ENCODE measurements around the gene CTBP2.

CTBP2 gene

DNA sequence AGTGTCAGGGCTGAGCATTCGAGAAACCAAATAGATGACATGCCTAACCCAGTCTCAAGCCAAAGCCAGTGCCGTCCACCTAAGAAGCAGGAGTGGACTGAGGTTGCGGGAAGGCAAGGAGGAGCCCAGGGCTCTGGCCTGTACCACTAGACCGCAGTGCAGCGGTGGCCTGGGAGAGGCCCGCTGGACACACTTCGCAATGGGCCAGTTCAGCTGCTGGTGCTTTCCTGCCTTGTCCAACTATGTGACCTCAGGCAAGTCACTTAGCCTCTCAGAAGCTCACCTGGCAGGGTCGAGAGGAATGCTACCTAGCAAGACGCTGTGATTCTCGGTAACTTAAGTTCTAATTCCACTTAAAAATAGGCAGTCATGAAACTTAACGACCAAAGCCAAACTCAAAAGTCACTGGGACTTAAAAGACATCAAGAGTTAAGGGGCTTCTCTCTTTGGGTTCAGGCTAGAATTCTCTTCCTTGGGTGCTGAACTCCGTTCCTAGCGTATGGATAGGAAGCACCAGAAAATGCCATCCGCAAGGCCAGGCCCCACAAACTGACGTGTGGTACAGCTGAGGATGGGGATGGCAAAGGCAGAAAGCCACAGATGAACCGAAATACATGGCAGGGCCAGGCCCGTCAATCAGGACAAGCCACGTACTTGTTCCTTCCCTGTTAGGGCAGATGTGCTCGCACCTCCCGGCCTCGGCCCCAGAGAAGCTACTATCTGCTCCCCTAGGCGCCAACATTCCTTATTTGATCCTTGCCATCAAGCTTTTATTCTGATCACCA, 34.2 kb downstream of the CTBP2 start:
- DNase-seq (ENCODE audit: low read depth in 2 of 2): no peak

DNA sequence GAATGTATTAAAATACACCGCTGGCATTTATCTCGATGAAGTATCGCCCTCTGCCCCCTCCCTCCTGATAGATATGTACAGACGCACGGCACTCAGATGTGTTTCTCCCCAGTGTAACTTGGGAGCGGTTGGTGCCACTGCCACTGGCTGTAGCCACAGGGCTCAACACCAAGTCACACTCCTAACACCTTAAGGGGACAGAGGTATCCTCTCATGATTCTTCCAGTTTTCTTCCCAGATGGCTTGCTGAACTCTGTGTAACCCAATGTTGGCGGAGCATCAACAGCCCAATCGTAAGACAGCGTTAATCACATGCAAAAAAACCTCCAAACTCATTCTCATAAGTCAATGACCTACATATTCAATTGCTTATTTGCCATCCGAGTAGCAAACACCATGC, 35.5 kb downstream of the CTBP2 start:
- DNase-seq (ENCODE audit: low read depth in 2 of 2): no peak

DNA sequence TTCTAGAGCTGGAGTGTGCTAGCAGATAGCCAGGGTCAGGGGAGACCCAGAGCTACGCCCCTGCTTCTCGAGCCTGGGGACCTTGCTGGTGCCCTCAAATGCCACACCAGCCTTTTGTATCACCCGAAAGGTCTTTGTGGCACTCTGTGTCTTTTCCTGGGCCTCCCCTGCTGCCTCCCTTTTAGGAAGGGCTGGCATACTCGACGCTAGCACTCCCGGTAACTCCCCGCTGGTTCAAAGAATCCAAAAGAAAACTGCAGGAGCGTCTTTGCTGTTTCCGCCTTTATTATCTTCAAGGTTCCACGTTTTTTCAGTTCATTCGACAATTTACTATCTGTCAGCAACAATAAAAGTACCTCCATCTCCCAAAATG, 36.3 kb downstream of the CTBP2 start:
- DNase-seq (ENCODE audit: low read depth in 2 of 2): no peak

DNA sequence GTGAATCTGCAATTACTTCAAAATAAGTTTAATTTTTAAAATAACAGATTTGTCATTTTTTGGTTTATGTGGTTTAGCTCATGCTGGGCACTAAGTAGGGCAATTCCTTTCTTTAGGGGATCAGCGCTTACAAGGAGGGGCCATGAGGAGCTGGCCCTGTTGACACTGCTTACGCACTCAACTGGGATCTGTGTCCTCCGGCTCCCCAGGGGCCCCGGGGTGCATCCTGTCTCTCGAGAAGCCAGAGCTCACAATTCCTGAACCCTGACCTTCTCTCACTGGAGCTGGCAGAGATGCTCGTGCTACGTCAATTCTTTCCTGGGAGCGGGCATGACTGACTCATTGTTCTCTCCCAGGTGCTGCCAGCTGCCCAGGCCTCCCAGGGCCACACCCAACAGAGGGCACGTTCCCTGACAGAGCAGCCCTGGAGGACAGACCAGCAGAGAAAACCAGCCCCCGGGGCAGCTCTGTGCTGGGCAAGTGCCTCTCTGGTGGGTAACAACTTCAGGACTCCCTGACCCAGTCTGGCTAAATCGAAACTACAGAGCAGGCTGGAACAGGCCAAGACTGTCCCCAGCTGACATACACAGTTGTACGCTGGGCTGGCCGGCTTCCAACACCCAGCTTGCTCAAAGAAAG, 36.8 kb downstream of the CTBP2 start:
- DNase-seq (ENCODE audit: low read depth in 2 of 2): no peak

DNA sequence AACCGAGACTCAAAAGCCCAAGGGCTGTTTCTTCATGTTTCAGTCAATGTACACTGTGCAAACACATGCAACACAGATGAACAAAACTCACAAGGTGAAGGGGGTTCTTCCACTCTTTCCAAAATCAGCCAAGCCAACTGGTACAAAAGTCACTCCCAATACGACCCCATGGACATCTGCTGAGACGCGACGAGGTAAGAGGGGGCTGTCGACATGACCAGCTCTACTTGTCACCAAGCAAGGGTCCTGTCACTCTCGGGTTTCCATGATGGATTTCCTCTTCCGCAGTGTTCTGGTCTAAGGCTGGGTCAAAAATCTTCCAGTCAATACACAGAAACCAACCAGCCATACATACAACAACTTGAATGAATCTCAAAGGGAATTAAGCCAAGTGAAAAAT, 37.8 kb downstream of the CTBP2 start:
- no peak for DNase-seq (ENCODE audit: low read depth in 2 of 2)

GRCh38 chr10:125121003-125121402, 39.4 kb downstream of the CTBP2 start:
- DNase-seq (ENCODE audit: low read depth in 2 of 2): no peak

GRCh38 chr10:125120053-125120710, 40.2 kb downstream of the CTBP2 start:
- DNase-seq (ENCODE audit: low read depth in 2 of 2): no peak

DNA sequence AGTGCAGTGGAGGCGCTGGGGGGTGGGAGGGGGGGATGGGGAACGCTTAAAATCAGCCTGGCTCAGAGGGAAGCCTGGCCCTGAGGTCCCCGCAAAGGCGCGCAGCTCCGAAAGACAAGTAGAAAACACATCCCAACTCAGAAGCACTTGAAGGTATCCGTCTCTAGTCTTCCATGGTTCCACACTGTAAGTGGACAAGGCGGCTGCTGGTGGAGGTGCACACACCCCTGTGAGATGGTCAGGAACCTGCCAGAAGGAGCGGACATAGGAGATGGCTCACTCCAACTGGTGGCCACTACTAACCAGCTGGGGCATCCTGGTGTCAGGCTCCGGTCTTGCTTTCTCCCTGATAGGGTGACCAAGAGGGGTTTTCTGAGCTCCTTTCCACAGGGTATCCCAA, 41.7 kb downstream of the CTBP2 start:
- DNase-seq (ENCODE audit: low read depth in 2 of 2): no peak

GRCh38 chr10:125118011-125118611, 42.3 kb downstream of the CTBP2 start:
- DNase-seq (ENCODE audit: low read depth in 2 of 2): no peak

GRCh38 chr10:125116652-125117310, 43.6 kb downstream of the CTBP2 start:
- no peak for DNase-seq (ENCODE audit: low read depth in 2 of 2)

DNA sequence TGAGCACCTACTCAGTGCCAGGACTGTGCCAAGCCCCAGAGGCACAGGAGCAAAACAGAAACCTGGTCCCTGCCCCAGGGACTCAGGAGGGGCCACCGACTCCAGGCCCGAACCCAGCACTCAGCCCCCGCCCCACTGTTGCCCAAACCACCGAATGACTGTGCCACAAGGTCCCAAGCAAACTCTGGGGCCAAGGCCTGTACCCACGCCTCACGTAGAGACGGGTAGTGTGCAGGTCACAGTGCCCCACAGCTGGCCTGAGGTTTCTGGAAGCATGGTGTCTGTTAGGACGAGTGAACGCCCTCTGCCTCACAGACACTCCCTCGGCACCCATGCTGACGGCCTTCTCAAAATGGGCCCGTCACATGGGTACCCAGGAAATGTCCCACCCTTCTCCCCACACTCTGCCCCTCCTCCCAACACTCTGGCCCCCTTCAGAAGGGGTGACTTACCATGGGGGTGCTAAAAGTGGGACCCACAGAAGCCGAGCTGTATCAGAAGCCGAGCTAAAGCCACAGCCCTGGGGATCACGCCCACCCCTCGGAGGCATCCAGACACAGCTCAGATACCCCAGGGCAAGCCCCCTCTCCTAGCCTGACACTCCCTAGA, 44.2 kb downstream of the CTBP2 start:
- DNase-seq (ENCODE audit: low read depth in 2 of 2): no peak

GRCh38 chr10:125115409-125115808, 45.0 kb downstream of the CTBP2 start:
- DNase-seq (ENCODE audit: low read depth in 2 of 2): no peak

DNA sequence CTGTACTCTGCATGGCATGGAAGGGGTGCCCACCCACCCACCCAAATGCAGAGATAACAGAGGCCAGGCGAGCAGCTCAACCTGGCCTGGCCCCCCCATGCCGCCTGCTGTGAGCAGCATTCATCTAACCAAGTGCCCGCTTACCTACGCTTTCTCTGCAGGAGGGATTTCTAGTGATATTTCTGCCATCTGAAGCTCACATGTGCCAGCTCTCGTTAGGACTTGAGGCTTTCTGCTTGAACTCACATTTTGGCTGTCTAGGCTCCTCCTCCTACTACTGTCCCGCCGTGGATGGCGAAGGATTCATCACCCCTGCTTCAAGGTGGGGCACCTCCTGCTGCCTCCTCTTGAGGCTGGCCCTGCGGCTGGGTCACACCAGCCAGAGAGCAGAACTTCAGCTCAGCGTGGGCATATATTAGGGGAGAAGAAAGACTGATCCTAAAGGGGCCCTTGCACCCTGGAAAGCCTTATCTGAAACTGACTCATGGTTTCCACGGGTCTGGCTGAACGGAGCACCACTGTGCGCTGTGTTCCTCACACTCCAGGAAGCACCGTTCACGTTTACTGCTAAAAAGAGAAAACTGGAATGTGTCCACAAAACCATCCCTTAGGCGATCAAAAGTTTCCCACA, 45.5 kb downstream of the CTBP2 start:
- no peak for DNase-seq (ENCODE audit: low read depth in 2 of 2)

DNA sequence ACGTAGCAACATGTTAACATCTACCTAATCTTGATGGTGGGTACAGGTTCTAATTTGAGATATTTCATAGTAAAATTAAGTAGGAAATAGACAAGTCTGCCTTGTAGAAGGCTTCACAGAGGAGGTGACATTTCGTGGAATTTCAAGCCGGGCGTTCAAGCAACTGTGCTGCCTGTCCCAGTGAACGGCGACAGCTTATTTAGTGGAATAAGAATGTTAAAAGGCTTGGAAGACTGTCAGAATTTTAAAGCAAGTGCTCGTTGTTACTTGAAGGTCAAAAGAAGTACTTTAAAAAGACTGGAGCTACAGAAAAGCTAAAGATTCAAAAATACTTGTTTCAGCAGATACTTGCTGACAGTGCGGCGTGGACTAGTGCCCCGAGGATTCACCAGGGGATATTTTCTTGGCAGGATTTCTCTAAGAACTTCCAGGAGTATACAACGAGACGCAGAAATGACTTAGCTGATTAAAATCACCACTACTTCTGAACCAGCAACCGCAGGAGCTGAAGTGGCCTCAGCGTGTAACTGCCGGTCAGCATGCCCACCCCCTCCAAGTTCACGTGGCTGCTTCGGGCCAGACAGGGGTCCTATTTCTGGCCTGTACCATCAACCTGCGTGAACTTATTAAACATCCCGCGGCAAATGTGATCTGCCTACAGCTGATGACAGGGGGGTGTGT, 46.5 kb downstream of the CTBP2 start:
- DNase-seq (ENCODE audit: low read depth in 2 of 2): no peak

DNA sequence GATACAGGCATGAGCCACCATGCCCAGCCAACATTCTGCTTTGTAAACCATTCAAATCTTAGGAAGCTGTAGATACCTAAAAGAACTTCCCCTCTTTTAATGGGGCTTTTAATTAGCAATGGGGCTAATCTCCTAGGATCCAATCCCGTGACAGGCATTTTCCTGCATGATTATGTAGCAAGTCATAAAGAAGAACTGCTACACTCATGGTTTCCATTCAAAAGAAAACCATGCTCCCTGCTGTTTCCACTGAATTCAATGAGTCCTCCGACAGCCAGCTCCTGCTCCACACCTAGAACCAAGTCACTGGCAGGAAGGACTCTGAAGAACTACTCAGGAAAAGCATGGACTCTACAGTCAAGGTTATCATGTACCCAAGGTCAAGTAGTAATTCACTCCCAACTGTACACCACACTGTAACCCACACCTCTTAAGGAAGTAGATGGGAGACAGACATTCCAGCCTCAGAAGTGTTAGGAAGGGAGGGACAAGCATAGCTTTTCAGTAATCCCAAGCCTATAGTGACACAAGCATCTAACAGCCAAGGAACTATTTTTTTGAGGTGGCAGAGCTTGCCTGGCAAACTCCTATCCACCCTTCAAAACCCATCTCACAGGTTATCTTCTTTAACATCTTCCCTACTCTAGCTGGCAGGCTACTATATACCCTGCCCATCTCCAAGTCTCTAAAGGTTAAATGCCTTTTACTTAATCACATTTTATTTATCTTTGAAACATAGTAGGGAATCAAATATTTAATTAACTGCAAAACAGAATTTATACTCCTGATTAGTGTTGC, 47.5 kb downstream of the CTBP2 start:
- DNase-seq (ENCODE audit: low read depth in 2 of 2): no peak

- no peak for DNase-seq (ENCODE audit: low read depth in 2 of 2)
Measured at GRCh38 chr10:125111118-125111727, 49.1 kb downstream of the CTBP2 start.

DNA sequence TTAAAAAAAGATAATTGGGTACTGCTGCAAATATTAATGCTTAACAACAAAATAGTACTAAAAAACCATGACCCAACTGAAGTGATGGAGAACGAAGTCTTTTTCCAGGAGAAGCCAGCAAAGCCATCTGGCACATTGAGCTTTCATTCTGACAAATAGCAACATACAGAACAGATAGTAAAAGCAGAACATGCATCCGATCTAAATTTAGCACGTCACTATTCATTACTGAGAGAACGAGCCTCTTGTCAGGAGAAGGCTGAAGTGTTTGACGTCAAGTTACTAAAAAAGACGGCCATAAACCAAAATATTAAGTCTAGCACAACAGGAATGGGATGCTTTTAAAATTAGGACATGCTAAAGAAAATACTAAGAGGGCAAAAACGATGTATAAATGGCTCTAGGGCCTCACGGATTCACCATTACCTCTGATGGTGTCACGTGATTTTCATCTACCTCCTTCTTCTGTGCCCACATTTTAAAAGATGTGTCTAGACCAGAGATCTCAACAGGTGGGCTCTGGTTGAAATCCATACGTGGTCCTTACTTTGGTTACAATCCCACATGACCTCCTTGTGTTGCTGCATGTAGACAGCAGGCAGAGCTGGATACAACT, 52.3 kb downstream of the CTBP2 start:
- no peak for DNase-seq (ENCODE audit: low read depth in 2 of 2)

- no peak for DNase-seq (ENCODE audit: low read depth in 2 of 2)
Measured at GRCh38 chr10:125107166-125107949, 53.0 kb downstream of the CTBP2 start.

Data from stimulated activated CD4-positive, alpha-beta T cell treated with anti-CD3 and anti-CD28 coated beads, Interleukin-15, amount 100 ng/mL, for 48 hours (primary cell).